HL-60 (cell line): Measurements from ENCODE around the gene SERP2.

ENCODE experiments used
- DNase-seq, 2 experiments: peaks; one replicate each; pipeline ENCODE4 v3.0.0-alpha.2; 2010 to 2020; ENCODE audit warnings: low read depth in 1 of 2, low spot score in 1 of 2
- H3K27ac ChIP-seq: fragments of 250-450 bp; sonication (Bioruptor Pico); replicated peaks from 2 replicates; pipeline ENCODE4 v1.5.1; 2020; ENCODE audit warnings: mild to moderate bottlenecking, moderate library complexity
- H3K27me3 ChIP-seq: fragments of 250-450 bp; sonication (Bioruptor Pico); 2 replicates; pipeline ENCODE4 v1.5.1; 2021; ENCODE audit warnings: mild to moderate bottlenecking, moderate library complexity; ENCODE audit not compliant: insufficient read depth, poor library complexity, severe bottlenecking
- H3K4me3 ChIP-seq: replicated peaks from 2 replicates; pipeline ENCODE4 v1.5.1; 2011; ENCODE audit warnings: mild to moderate bottlenecking, control low read depth, low read length; ENCODE audit not compliant: insufficient read depth
- GABPA ChIP-seq: IDR thresholded peaks from 2 replicates; pipeline ENCODE4 v1.6.1; 2012; ENCODE audit warnings: low read depth
- POLR2AphosphoS5 ChIP-seq: IDR thresholded peaks from 2 replicates; pipeline ENCODE4 v1.6.1; 2012; ENCODE audit warnings: low read depth
- SPI1 ChIP-seq: IDR thresholded peaks from 2 replicates; pipeline ENCODE4 v1.6.1; 2012; ENCODE audit warnings: low read depth, mild to moderate bottlenecking, borderline replicate concordance
- TF ChIP-seq, protein P1 (sequence below): IDR thresholded peaks from one replicate; pipeline ENCODE4 v1.5.1; 2011; ENCODE audit warnings: low read length, control low read depth, inconsistent platforms; ENCODE audit not compliant: insufficient read depth
- TF ChIP-seq, protein P2 (sequence below): IDR thresholded peaks from 2 replicates; pipeline ENCODE4 v1.6.1; 2012; ENCODE audit warnings: low read depth; ENCODE audit not compliant: insufficient replicate concordance

The SERP2 gene

DNA sequence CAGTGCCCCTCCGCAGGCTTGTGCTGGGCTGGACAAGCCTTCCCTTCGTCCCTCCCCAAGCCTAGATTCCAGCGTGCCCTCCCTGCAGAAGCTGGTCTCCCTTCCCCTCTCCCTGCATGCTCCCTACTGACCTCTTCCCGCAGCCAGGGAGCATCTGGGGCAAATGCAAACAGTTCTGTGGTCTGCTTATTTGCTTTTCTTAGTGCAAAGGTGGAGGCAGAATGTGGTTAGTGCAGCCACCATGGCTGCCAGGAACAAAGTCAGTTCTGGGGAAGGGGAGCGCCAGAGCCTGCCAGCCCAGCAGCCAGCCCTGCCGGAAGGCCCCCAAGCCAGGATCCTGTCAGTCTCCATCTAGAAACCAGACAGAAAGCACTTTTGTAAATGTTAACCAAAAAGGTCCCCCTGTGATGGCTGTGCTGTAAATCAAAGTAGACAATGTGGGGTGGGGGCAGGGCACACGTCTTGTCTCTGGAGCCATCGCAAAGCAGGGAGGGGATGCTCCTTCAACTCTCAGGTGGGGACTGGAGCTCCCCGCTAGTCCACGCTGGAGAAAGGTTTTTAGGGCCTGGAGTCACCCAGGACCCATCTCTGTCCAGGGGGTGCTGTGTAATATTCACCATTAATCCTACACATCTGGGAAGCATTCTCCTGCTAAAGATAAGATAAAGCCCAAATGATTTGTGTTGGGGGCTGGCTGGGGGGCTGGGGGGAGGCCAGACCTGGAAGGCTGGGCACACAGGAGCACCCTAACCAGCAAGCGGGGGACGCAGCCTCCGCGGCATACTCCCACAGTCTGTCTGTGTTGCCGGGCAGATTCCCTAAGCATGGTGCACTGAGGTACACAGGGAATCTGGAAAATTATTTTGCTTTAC lies 30.9 kb downstream of the SERP2 start:
- TF ChIP-seq, protein P1, sequence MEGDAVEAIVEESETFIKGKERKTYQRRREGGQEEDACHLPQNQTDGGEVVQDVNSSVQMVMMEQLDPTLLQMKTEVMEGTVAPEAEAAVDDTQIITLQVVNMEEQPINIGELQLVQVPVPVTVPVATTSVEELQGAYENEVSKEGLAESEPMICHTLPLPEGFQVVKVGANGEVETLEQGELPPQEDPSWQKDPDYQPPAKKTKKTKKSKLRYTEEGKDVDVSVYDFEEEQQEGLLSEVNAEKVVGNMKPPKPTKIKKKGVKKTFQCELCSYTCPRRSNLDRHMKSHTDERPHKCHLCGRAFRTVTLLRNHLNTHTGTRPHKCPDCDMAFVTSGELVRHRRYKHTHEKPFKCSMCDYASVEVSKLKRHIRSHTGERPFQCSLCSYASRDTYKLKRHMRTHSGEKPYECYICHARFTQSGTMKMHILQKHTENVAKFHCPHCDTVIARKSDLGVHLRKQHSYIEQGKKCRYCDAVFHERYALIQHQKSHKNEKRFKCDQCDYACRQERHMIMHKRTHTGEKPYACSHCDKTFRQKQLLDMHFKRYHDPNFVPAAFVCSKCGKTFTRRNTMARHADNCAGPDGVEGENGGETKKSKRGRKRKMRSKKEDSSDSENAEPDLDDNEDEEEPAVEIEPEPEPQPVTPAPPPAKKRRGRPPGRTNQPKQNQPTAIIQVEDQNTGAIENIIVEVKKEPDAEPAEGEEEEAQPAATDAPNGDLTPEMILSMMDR = no peak
- no peak for TF ChIP-seq SPI1
- no peak overlapping the region for H3K27ac ChIP-seq
- no peak overlapping the region for H3K4me3 ChIP-seq
- H3K27me3 ChIP-seq = no peaks in the 10 kb centered on the region
- DNase-seq = no peak

DNA sequence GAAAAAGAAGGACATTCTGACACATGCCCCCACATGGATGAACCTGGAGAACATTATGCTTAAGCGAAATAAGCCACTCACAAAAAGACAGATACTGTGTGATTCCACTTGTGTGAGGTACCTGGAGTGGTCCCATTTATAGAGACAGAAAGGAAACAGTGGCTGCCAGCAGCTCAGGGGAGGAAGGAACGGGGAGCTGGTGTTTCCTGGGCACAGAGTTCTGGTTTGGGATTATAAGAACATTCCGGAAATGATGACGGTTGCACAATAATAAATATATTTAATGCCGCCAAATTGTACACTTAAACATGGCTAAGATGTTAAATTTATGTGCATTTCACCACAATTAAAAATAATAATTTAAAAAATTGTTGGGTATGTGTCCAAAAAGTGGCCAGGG lies 33.0 kb downstream of the SERP2 start:
- Histone ChIP-seq H3K4me3 (no peak overlapping the region), H3K27me3 (no peaks in the 10 kb centered on the region), H3K27ac (no peak overlapping the region)
- TF ChIP-seq, protein P2, sequence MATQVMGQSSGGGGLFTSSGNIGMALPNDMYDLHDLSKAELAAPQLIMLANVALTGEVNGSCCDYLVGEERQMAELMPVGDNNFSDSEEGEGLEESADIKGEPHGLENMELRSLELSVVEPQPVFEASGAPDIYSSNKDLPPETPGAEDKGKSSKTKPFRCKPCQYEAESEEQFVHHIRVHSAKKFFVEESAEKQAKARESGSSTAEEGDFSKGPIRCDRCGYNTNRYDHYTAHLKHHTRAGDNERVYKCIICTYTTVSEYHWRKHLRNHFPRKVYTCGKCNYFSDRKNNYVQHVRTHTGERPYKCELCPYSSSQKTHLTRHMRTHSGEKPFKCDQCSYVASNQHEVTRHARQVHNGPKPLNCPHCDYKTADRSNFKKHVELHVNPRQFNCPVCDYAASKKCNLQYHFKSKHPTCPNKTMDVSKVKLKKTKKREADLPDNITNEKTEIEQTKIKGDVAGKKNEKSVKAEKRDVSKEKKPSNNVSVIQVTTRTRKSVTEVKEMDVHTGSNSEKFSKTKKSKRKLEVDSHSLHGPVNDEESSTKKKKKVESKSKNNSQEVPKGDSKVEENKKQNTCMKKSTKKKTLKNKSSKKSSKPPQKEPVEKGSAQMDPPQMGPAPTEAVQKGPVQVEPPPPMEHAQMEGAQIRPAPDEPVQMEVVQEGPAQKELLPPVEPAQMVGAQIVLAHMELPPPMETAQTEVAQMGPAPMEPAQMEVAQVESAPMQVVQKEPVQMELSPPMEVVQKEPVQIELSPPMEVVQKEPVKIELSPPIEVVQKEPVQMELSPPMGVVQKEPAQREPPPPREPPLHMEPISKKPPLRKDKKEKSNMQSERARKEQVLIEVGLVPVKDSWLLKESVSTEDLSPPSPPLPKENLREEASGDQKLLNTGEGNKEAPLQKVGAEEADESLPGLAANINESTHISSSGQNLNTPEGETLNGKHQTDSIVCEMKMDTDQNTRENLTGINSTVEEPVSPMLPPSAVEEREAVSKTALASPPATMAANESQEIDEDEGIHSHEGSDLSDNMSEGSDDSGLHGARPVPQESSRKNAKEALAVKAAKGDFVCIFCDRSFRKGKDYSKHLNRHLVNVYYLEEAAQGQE = no peak
- TF ChIP-seq GABPA = no peak
- TF ChIP-seq SPI1 = no peak
- TF ChIP-seq POLR2AphosphoS5 = no peak
- TF ChIP-seq, protein P1 = no peak
- no peak for DNase-seq

DNA sequence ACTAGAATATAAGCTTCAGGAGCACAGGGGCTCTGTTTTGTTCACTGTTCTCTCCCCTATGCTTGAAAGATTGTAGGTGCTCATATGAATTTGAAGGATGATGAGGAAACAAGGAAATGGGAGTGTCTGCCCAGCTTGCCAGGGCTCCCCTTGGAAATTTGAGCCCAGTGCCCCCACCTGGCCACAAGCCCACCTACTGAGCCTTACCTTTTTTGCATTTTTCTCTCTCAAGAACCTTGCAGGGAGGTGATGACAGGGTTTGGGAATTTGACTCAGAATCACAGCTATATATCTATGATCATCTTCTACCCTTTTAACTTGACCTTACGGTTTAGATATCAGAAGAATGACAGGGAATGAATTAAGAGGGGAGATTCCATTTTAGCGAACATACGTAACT lies 33.8 kb downstream of the SERP2 start:
- Histone ChIP-seq H3K27me3 (no peaks in the 10 kb centered on the region), H3K4me3 (no peak overlapping the region), H3K27ac (no peak overlapping the region)
- no peak for TF ChIP-seq POLR2AphosphoS5
- no peak for TF ChIP-seq GABPA
- TF ChIP-seq, protein P1 = no peak
- TF ChIP-seq, protein P2 = no peak
- no peak for TF ChIP-seq SPI1
- DNase-seq = no peak

DNA sequence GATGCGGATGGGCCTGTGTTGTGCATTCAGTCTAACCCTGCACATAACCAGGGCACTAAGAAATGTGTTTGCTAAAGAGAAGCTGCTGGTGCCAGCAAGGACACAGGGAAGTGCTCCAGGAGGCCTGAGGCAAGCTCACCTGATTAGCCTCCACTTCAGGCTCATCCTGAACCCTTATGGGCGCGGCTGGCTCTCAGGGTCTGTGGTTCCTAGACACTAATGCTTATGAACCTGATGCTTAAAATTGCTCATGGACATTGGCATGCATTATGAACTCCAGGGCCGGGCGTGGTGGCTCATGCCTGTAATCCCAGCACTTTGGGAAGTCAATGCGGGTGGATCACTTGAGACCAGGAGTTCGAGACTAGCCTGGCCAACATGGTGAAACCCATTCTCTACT lies 34.3 kb downstream of the SERP2 start:
- Histone ChIP-seq H3K4me3 (no peak overlapping the region), H3K27me3 (no peaks in the 10 kb centered on the region), H3K27ac (no peak overlapping the region)
- TF ChIP-seq SPI1 (no peak), POLR2AphosphoS5 (no peak), GABPA (no peak)
- TF ChIP-seq, protein P2 = no peak
- TF ChIP-seq, protein P1 = no peak
- DNase-seq = no peak
